OCI-LY7 (cell line): ENCODE measurements around the gene BANF2. TPM values are rescaled to one million over a fixed set of nuclear protein-coding genes. Genes with fewer than 3 reads are reported as not detected.
A peak's percentile ranks its signal among the peaks of the same experiment; 100 is the strongest.

Experiments used
- BruUV-seq: library from RNA; stranded (reverse); fragments of 400-500 nt; replicated peaks from 2 replicates; lab custom pipeline; 2021; lab: Mats Ljungman, UMichigan
- CTCF ChIA-PET: fragments of 300-600 bp; sonication (Branson Sonifier 250); formaldehyde crosslinking; loops from one replicate; lab custom pipeline; 2022; ENCODE audit warnings: antibody characterized with exemption; ENCODE audit not compliant: unreplicated experiment; lab: Charles Lee
- POLR2A ChIA-PET: fragments of 300-600 bp; sonication (Branson Sonifier 250); formaldehyde crosslinking; loops from one replicate; lab custom pipeline; 2022; ENCODE audit warnings: antibody characterized with exemption; lab: Charles Lee
- DNase-seq: peaks from one replicate; pipeline ENCODE4 v3.0.0-alpha.2; 2015; ENCODE audit warnings: low spot score
- H2AFZ ChIP-seq: fragments of 200-600 bp; sonication (generic), shearing (Covaris generic); 2 replicates; pipeline ENCODE4 v1.6.1; 2014; ENCODE audit warnings: mild to moderate bottlenecking, antibody characterized with exemption, low read length, moderate library complexity
- H3K27ac ChIP-seq: fragments of 200-600 bp; sonication (generic); 2 replicates; pipeline ENCODE4 v1.5.1; 2014; ENCODE audit warnings: mixed run types, low read depth, mild to moderate bottlenecking, moderate library complexity, low read length, inconsistent platforms; ENCODE audit not compliant: poor library complexity, severe bottlenecking
- H3K36me3 ChIP-seq: fragments of 200-600 bp; sonication (generic); 2 replicates; pipeline ENCODE4 v1.6.1; 2014; ENCODE audit warnings: mild to moderate bottlenecking, antibody characterized with exemption, low read length, moderate library complexity, mixed read lengths; ENCODE audit not compliant: insufficient read depth
- H3K4me1 ChIP-seq: fragments of 200-600 bp; sonication (generic); 2 replicates; pipeline ENCODE4 v1.5.1; 2014; ENCODE audit warnings: mild to moderate bottlenecking, low read length; ENCODE audit not compliant: insufficient read depth, poor library complexity, severe bottlenecking
- H3K4me2 ChIP-seq: fragments of 200-600 bp; sonication (generic); 2 replicates; pipeline ENCODE4 v1.6.1; 2014; ENCODE audit warnings: mild to moderate bottlenecking, low read length
- H3K4me3 ChIP-seq: fragments of 200-600 bp; sonication (generic); 2 replicates; pipeline ENCODE4 v1.5.1; 2014; ENCODE audit warnings: mild to moderate bottlenecking, low read depth, low read length; ENCODE audit not compliant: poor library complexity, severe bottlenecking
- H3K79me2 ChIP-seq: fragments of 200-600 bp; sonication (generic); 2 replicates; pipeline ENCODE4 v1.6.1; 2016; ENCODE audit warnings: low read depth, mild to moderate bottlenecking, low read length, moderate library complexity, mixed read lengths; ENCODE audit not compliant: insufficient read depth
- H3K9me2 ChIP-seq: fragments of 200-600 bp; sonication (generic); 2 replicates; pipeline ENCODE4 v1.6.1; 2016; ENCODE audit warnings: mild to moderate bottlenecking, low read length, mixed read lengths; ENCODE audit not compliant: insufficient read depth
- H3K9me3 ChIP-seq: fragments of 200-600 bp; sonication (generic); 2 replicates; pipeline ENCODE4 v1.6.1; 2014; ENCODE audit warnings: mild to moderate bottlenecking, mixed run types, low read length, mixed read lengths
- H4K20me1 ChIP-seq: fragments of 200-600 bp; sonication (generic); 2 replicates; pipeline ENCODE4 v1.6.1; 2014; ENCODE audit warnings: mild to moderate bottlenecking, antibody characterized with exemption, low read length, moderate library complexity, mixed read lengths; ENCODE audit not compliant: insufficient read depth
- EZH2phosphoT487 ChIP-seq: fragments of 200-600 bp; sonication (generic); IDR thresholded peaks from 2 replicates; pipeline ENCODE4 v1.6.1; 2018; ENCODE audit warnings: low read depth, borderline replicate concordance, mild to moderate bottlenecking, mixed run types, antibody characterized with exemption, low read length, moderate library complexity, mixed read lengths
- intact Hi-C: fragments of 100-400 bp; cut with micrococcal nuclease; formaldehyde crosslinking; loops from one replicate; pipeline ENCODE4 v1.10.0; 2022; ENCODE audit not compliant: unreplicated experiment
- total RNA-seq, 2 experiments: library from RNA; depleted of rRNA in 1 of 2; stranded (reverse); fragments of >200 nt in 1 of 2; shearing (Covaris generic) in 1 of 2; gene quantifications; 2 replicates each; pipeline ENCODE4 v1.2.3, GENCODE V29; 2014 to 2022
- TF ChIP-seq, protein P1 (sequence below): fragments of 200-600 bp; sonication (generic); conservative IDR thresholded peaks from 2 replicates; pipeline ENCODE4 v1.5.1; 2014; ENCODE audit warnings: mild to moderate bottlenecking, antibody characterized with exemption, low read length, moderate library complexity, mixed read lengths

The BANF2 gene
- total RNA-seq, 2 experiments from 2014 or later, result not detected

DNA sequence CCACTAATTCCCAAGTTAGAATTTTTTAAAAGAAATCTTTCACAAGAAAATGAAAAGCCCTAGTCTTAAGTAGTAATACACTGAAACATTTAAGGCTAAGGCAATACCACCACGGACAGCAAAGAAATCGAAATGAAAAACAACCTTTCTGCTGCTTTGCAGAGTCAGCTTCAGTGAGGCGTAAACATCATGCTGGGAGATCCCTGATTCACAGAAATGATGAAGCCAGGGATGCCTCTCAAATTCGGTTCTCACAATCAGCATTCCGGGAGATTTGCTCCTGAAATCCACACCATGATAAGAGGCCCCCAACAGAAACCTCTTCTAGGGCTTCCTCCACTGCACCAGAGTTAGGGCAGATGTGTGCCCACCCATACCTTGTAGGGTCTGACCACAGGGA lies 36.3 kb upstream of the BANF2 start:
- Histone ChIP-seq H3K36me3 (peaks cover 15% of the 10 kb centered on the region), H2AFZ (no peak overlapping the region), H4K20me1 (no peaks in the 10 kb centered on the region; the same call in 1 of the 2 replicates), H3K27ac (no peak overlapping the region), H3K4me1 (peaks cover 4% of the 10 kb centered on the region), H3K9me3 (peaks cover 2% of the 10 kb centered on the region; the same call in 1 of the 2 replicates), H3K9me2 (no peaks in the 10 kb centered on the region), H3K79me2 (no peaks in the 10 kb centered on the region), H3K4me3 (no peak overlapping the region), H3K4me2 (peak overlapping the region; percentile 14; the same call in 1 of the 2 replicates)
- no peak for TF ChIP-seq EZH2phosphoT487
- TF ChIP-seq, protein P1, sequence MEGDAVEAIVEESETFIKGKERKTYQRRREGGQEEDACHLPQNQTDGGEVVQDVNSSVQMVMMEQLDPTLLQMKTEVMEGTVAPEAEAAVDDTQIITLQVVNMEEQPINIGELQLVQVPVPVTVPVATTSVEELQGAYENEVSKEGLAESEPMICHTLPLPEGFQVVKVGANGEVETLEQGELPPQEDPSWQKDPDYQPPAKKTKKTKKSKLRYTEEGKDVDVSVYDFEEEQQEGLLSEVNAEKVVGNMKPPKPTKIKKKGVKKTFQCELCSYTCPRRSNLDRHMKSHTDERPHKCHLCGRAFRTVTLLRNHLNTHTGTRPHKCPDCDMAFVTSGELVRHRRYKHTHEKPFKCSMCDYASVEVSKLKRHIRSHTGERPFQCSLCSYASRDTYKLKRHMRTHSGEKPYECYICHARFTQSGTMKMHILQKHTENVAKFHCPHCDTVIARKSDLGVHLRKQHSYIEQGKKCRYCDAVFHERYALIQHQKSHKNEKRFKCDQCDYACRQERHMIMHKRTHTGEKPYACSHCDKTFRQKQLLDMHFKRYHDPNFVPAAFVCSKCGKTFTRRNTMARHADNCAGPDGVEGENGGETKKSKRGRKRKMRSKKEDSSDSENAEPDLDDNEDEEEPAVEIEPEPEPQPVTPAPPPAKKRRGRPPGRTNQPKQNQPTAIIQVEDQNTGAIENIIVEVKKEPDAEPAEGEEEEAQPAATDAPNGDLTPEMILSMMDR, result no peak
- DNase-seq, result no peak
- CTCF ChIA-PET, result no interaction called here
- intact Hi-C loops, result no loop called here
- POLR2A ChIA-PET, result no interaction called here
- no TSS peak for BruUV-seq

DNA sequence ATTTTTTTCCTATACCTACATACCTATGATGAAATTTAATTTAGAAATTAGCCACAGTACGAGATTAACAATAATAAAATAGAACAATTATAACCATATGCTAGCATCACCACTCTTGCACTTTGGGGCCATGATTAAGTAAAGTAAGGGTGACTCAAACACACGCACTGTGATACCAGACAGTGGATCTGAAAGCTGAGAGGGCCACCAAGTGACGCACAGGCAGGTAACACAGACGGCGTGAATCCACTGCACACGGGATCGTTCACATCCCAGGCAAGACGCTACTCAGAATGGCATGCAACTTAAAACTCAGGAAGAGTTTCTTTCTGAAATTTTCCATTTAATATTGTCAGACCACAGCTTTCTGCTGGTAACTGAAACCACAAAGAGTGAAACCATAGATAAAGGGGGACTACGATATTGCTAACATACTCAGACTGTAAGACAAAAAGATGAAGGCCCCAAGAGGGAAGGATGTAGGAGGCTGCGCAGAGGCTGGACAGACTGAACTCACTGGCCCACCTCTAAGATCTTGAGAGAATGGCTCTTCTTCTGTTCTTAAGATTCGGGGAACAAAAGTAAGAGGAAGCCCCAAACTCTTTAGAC lies 35.6 kb upstream of the BANF2 start:
- CTCF ChIA-PET, result no interaction called here
- Histone ChIP-seq H3K4me1 (peaks cover 4% of the 10 kb centered on the region), H2AFZ (no peak overlapping the region), H3K4me2 (no peak overlapping the region), H3K4me3 (no peak overlapping the region), H4K20me1 (no peaks in the 10 kb centered on the region; the same call in 1 of the 2 replicates), H3K9me2 (no peaks in the 10 kb centered on the region), H3K36me3 (peaks cover 10% of the 10 kb centered on the region), H3K79me2 (no peaks in the 10 kb centered on the region), H3K27ac (no peak overlapping the region), H3K9me3 (no peaks in the 10 kb centered on the region)
- BruUV-seq, result no TSS peak
- intact Hi-C loops, result no loop called here
- TF ChIP-seq, protein P1, result no peak
- TF ChIP-seq EZH2phosphoT487, result no peak
- POLR2A ChIA-PET, result interaction anchor here (0.6 kb wide), 1 partner anchor 445 kb away, joined by 4 read pairs; no protein-coding TSS in a partner anchor
- no peak for DNase-seq

DNA sequence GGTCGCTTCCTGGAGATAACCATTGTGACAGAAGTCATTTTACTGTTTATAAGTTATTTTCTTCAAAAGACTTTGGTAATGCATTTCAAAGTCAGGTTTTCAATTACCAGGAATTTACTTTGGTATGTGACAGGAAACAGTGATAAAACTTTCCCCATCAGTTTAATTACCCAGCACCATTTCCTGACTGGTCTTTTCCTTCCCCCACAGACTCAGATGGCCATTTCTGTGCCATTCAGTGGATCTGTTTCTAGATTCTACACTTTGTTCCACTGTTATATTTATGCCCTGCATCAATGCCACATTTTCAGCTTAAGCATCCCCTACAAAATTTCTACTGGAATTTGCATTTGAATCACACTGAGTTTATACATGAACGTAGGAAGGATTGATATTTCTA lies 34.0 kb upstream of the BANF2 start:
- no TSS peak for BruUV-seq
- peaks cover 4% of the 10 kb centered on the region for H3K4me1 ChIP-seq
- H3K9me3 ChIP-seq, result no peaks in the 10 kb centered on the region
- no peaks in the 10 kb centered on the region; the same call in 1 of the 2 replicates for H4K20me1 ChIP-seq
- intact Hi-C loops, result no loop called here
- no peak overlapping the region for H2AFZ ChIP-seq
- no peak for TF ChIP-seq EZH2phosphoT487
- TF ChIP-seq, protein P1, result no peak
- H3K4me3 ChIP-seq, result no peak overlapping the region
- POLR2A ChIA-PET, result interaction anchor here (0.9 kb wide), 1 partner anchor 232 kb away, joined by 3 read pairs; no protein-coding TSS in a partner anchor
- H3K9me2 ChIP-seq, result no peaks in the 10 kb centered on the region
- H3K79me2 ChIP-seq, result no peaks in the 10 kb centered on the region
- H3K27ac ChIP-seq, result no peak overlapping the region
- no peaks in the 10 kb centered on the region for H3K36me3 ChIP-seq
- H3K4me2 ChIP-seq, result no peak overlapping the region
- no peak for DNase-seq
- CTCF ChIA-PET, result no interaction called here
